GM12892 (cell line): ENCODE results near the gene EFCAB13.

Source experiments
- POLR2A ChIP-seq: IDR thresholded peaks from 2 replicates; pipeline ENCODE4 v1.6.1; 2011; ENCODE audit warnings: low read depth, low read length, control low read depth
- POLR2AphosphoS5 ChIP-seq: IDR thresholded peaks from 2 replicates; pipeline ENCODE4 v1.6.1; 2011; ENCODE audit warnings: low read depth, low read length, control low read depth
- TAF1 ChIP-seq: IDR thresholded peaks from 2 replicates; pipeline ENCODE4 v1.6.1; 2011; ENCODE audit warnings: low read depth, mild to moderate bottlenecking, control low read depth, low read length, borderline replicate concordance

- TF ChIP-seq POLR2A (no peak), POLR2AphosphoS5 (no peak), TAF1 (no peak)
These were observed 47.3 kb upstream of the EFCAB13 start for GRCh38 chr17:47276444-47276843.
